Measurements from ENCODE around the gene CLEC3B.
"Not testable (repeated sequence)": the region's sequence is repeated elsewhere in the genome, so short reads cannot be mapped to it uniquely, and the experiment has no call there.

CLEC3B gene

GRCh38 chr3:45071075-45071474, 45.0 kb downstream of the CLEC3B start:
- DNase-seq (ENCODE audit: insufficient read length, low spot score) (no peak), FAIRE-seq (no peak)
- TF ChIP-seq TAF1 (IDR thresholded peaks at IDR 0.05; ENCODE audit: low read depth, low read length) (no peak), POU2F2 (IDR thresholded peaks at IDR 0.05; ENCODE audit: low read depth, low read length) (no peak), PAX5 (IDR thresholded peaks at IDR 0.05; ENCODE audit: insufficient read depth, low read length, severe bottlenecking) (no peak)

GRCh38 chr3:45075821-45076625, 49.9 kb downstream of the CLEC3B start:
- no peak for FAIRE-seq
- no peak for DNase-seq (ENCODE audit: insufficient read length, low spot score)
- TF ChIP-seq POU2F2 (IDR thresholded peaks at IDR 0.05; ENCODE audit: low read depth, low read length) (no peak), POLR2A (IDR thresholded peaks at IDR 0.05; ENCODE audit: low read depth, low read length) (no peak), SPI1 (IDR thresholded peaks at IDR 0.05; ENCODE audit: low read depth, low read length) (no peak), POLR2AphosphoS5 (IDR thresholded peaks at IDR 0.05; ENCODE audit: low read depth, low read length) (no peak), PAX5 (IDR thresholded peaks at IDR 0.05; ENCODE audit: insufficient read depth, low read length, severe bottlenecking) (no peak), TAF1 (IDR thresholded peaks at IDR 0.05; ENCODE audit: low read depth, low read length) (no peak)

- FAIRE-seq; DNase-seq (ENCODE audit: insufficient read length, low spot score): not testable (repeated sequence)
These were observed 52.2 kb downstream of the CLEC3B start for GRCh38 chr3:45078256-45078655.

- FAIRE-seq (no peak), DNase-seq (ENCODE audit: insufficient read length, low spot score) (no peak)
- TF ChIP-seq TAF1 (IDR thresholded peaks at IDR 0.05; ENCODE audit: low read depth, low read length) (no peak), POU2F2 (IDR thresholded peaks at IDR 0.05; ENCODE audit: low read depth, low read length) (no peak), POLR2AphosphoS5 (IDR thresholded peaks at IDR 0.05; ENCODE audit: low read depth, low read length) (no peak), POLR2A (IDR thresholded peaks at IDR 0.05; ENCODE audit: low read depth, low read length) (no peak), SPI1 (IDR thresholded peaks at IDR 0.05; ENCODE audit: low read depth, low read length) (no peak), PAX5 (IDR thresholded peaks at IDR 0.05; ENCODE audit: insufficient read depth, low read length, severe bottlenecking) (no peak)
These were observed 52.9 kb downstream of the CLEC3B start for GRCh38 chr3:45078910-45079522.

- FAIRE-seq (no peak), DNase-seq (ENCODE audit: insufficient read length, low spot score) (no peak)
- no peak for TF ChIP-seq TAF1 (IDR thresholded peaks at IDR 0.05; ENCODE audit: low read depth, low read length)
- TF ChIP-seq POLR2A (IDR thresholded peaks at IDR 0.05; ENCODE audit: low read depth, low read length) = no peak
- TF ChIP-seq SPI1 (IDR thresholded peaks at IDR 0.05; ENCODE audit: low read depth, low read length) = no peak
- TF ChIP-seq POU2F2 (IDR thresholded peaks at IDR 0.05; ENCODE audit: low read depth, low read length) = no peak
These were observed 53.6 kb downstream of the CLEC3B start for GRCh38 chr3:45079715-45080114.

- FAIRE-seq (no peak), DNase-seq (ENCODE audit: insufficient read length, low spot score) (no peak)
- no peak for TF ChIP-seq POLR2AphosphoS5 (IDR thresholded peaks at IDR 0.05; ENCODE audit: low read depth, low read length)
- TF ChIP-seq SPI1 (IDR thresholded peaks at IDR 0.05; ENCODE audit: low read depth, low read length) = no peak
- no peak for TF ChIP-seq PAX5 (IDR thresholded peaks at IDR 0.05; ENCODE audit: insufficient read depth, low read length, severe bottlenecking)
- no peak for TF ChIP-seq POU2F2 (IDR thresholded peaks at IDR 0.05; ENCODE audit: low read depth, low read length)
- no peak for TF ChIP-seq TAF1 (IDR thresholded peaks at IDR 0.05; ENCODE audit: low read depth, low read length)
- TF ChIP-seq POLR2A (IDR thresholded peaks at IDR 0.05; ENCODE audit: low read depth, low read length) = no peak
These were observed 54.7 kb downstream of the CLEC3B start for GRCh38 chr3:45080824-45081223.

- no peak for FAIRE-seq
- no peak for TF ChIP-seq POLR2A (IDR thresholded peaks at IDR 0.05; ENCODE audit: low read depth, low read length)
- TF ChIP-seq PAX5 (IDR thresholded peaks at IDR 0.05; ENCODE audit: insufficient read depth, low read length, severe bottlenecking) = no peak
- TF ChIP-seq TAF1 (IDR thresholded peaks at IDR 0.05; ENCODE audit: low read depth, low read length) = no peak
- TF ChIP-seq POLR2AphosphoS5 (IDR thresholded peaks at IDR 0.05; ENCODE audit: low read depth, low read length) = no peak
- TF ChIP-seq POU2F2 (IDR thresholded peaks at IDR 0.05; ENCODE audit: low read depth, low read length) = no peak
- TF ChIP-seq SPI1 (IDR thresholded peaks at IDR 0.05; ENCODE audit: low read depth, low read length) = no peak
These were observed 55.5 kb downstream of the CLEC3B start for GRCh38 chr3:45081506-45082141.

GRCh38 chr3:45082142-45082538, 56.0 kb downstream of the CLEC3B start:
- DNase-seq (ENCODE audit: insufficient read length, low spot score) = no peak
- TF ChIP-seq TAF1 (IDR thresholded peaks at IDR 0.05; ENCODE audit: low read depth, low read length) (no peak), POU2F2 (IDR thresholded peaks at IDR 0.05; ENCODE audit: low read depth, low read length) (no peak), PAX5 (IDR thresholded peaks at IDR 0.05; ENCODE audit: insufficient read depth, low read length, severe bottlenecking) (no peak), POLR2AphosphoS5 (IDR thresholded peaks at IDR 0.05; ENCODE audit: low read depth, low read length) (no peak), POLR2A (IDR thresholded peaks at IDR 0.05; ENCODE audit: low read depth, low read length) (no peak), SPI1 (IDR thresholded peaks at IDR 0.05; ENCODE audit: low read depth, low read length) (no peak)
- no peak for FAIRE-seq

More at GRCh38 chr3:45081506-45082141, 55.5 kb downstream of the CLEC3B start:
- no peak for DNase-seq (ENCODE audit: insufficient read length, low spot score)

- no peak for FAIRE-seq
- DNase-seq (ENCODE audit: insufficient read length, low spot score) = no peak
- TF ChIP-seq PAX5 (IDR thresholded peaks at IDR 0.05; ENCODE audit: insufficient read depth, low read length, severe bottlenecking) (no peak), POU2F2 (IDR thresholded peaks at IDR 0.05; ENCODE audit: low read depth, low read length) (no peak)
These were observed 56.9 kb downstream of the CLEC3B start for GRCh38 chr3:45083023-45083422.

- TF ChIP-seq POLR2AphosphoS5 (IDR thresholded peaks at IDR 0.05; ENCODE audit: low read depth, low read length) = no peak
- TF ChIP-seq PAX5 (IDR thresholded peaks at IDR 0.05; ENCODE audit: insufficient read depth, low read length, severe bottlenecking) = no peak
- TF ChIP-seq POU2F2 (IDR thresholded peaks at IDR 0.05; ENCODE audit: low read depth, low read length) = no peak
- TF ChIP-seq SPI1 (IDR thresholded peaks at IDR 0.05; ENCODE audit: low read depth, low read length) = no peak
- TF ChIP-seq TAF1 (IDR thresholded peaks at IDR 0.05; ENCODE audit: low read depth, low read length) = no peak
- TF ChIP-seq POLR2A (IDR thresholded peaks at IDR 0.05; ENCODE audit: low read depth, low read length) = no peak
- DNase-seq (ENCODE audit: insufficient read length, low spot score) = no peak
- no peak for FAIRE-seq
These were observed 58.3 kb downstream of the CLEC3B start for GRCh38 chr3:45084361-45084760.

Measured in GM12891 (cell line).